Panc1 (cell line): Measurements from ENCODE around the gene MAP7D3. TPM values are rescaled to one million over a fixed set of nuclear protein-coding genes. Genes with fewer than 3 reads are reported as not detected.

Experiments
- ATAC-seq: fragments of 200-7000 bp; cut with Tn5 transposase; 2 replicates; pipeline ENCODE4 v1.9.1; 2020; ENCODE audit warnings: mild to moderate bottlenecking, moderate library complexity
- BruUV-seq: library from RNA; stranded (reverse); fragments of 400-500 nt; replicated peaks from 2 replicates; lab custom pipeline; 2021; lab: Mats Ljungman, UMichigan
- CTCF ChIA-PET: fragments of 300-600 bp; sonication (Branson Sonifier 250); formaldehyde crosslinking; loops from one replicate; lab custom pipeline; 2022; ENCODE audit warnings: antibody characterized with exemption; lab: Charles Lee
- POLR2A ChIA-PET: fragments of 300-600 bp; sonication (Branson Sonifier 250); formaldehyde crosslinking; loops from one replicate; lab custom pipeline; 2022; ENCODE audit warnings: antibody characterized with exemption; lab: Charles Lee
- DNase-seq: peaks from one replicate; pipeline ENCODE4 v3.0.0-alpha.2; 2010; ENCODE audit warnings: low read depth, low spot score
- H3K27ac ChIP-seq: 2 replicates; pipeline ENCODE4 v1.5.1; 2011; ENCODE audit warnings: mild to moderate bottlenecking, low read length, inconsistent platforms
- H3K27me3 ChIP-seq: fragments of 200-500 bp; sonication (Bioruptor generic); 2 replicates; pipeline ENCODE4 v1.6.0; 2014; ENCODE audit warnings: low read length, inconsistent platforms; ENCODE audit not compliant: control insufficient read depth, insufficient read depth
- H3K36me3 ChIP-seq: fragments of 200-500 bp; sonication (Bioruptor generic); 2 replicates; pipeline ENCODE4 v1.5.1; 2014; ENCODE audit warnings: inconsistent platforms, mild to moderate bottlenecking, low read length, moderate library complexity; ENCODE audit not compliant: control insufficient read depth, insufficient read depth
- H3K4me1 ChIP-seq: 2 replicates; pipeline ENCODE4 v1.5.1; 2011; ENCODE audit warnings: inconsistent platforms, mild to moderate bottlenecking, low read length, moderate library complexity; ENCODE audit not compliant: control insufficient read depth, insufficient read depth
- H3K4me3 ChIP-seq, 2 experiments: 2 replicates each; pipeline ENCODE4 v1.5.1; 2011 to 2012; ENCODE audit warnings: low read depth in 2 of 2, low read length in 2 of 2, mild to moderate bottlenecking in 2 of 2, inconsistent platforms in 1 of 2, moderate library complexity in 1 of 2
- H3K9me3 ChIP-seq: fragments of 200-500 bp; sonication (Bioruptor generic); 2 replicates; pipeline ENCODE4 v1.5.1; 2014; ENCODE audit warnings: low read depth, mild to moderate bottlenecking, inconsistent platforms, low read length, moderate library complexity; ENCODE audit not compliant: control insufficient read depth, insufficient read depth
- CTCF ChIP-seq: fragments of 450-650 bp; IDR thresholded peaks from 2 replicates; pipeline ENCODE4 v1.5.1; 2017; ENCODE audit warnings: mild to moderate bottlenecking
- POLR2AphosphoS5 ChIP-seq: IDR thresholded peaks from 2 replicates; pipeline ENCODE4 v1.6.1; 2012; ENCODE audit warnings: mild to moderate bottlenecking, low read depth, low read length, moderate library complexity
- REST ChIP-seq, 2 experiments: IDR thresholded peaks; 2 replicates each; pipeline ENCODE4 v1.6.1; 2011 to 2012; ENCODE audit warnings: low read depth in 2 of 2, control low read depth in 1 of 2, low read length in 1 of 2, mild to moderate bottlenecking in 1 of 2, moderate library complexity in 1 of 2; ENCODE audit not compliant: insufficient read depth in 1 of 2
- SIN3A ChIP-seq: IDR thresholded peaks from 2 replicates; pipeline ENCODE4 v1.6.1; 2012; ENCODE audit warnings: low read depth, mild to moderate bottlenecking, low read length, moderate library complexity, borderline replicate concordance; ENCODE audit not compliant: insufficient read depth
- TCF7L2 ChIP-seq: IDR thresholded peaks from 2 replicates; pipeline ENCODE4 v1.6.1; 2011; ENCODE audit warnings: mild to moderate bottlenecking, low read depth, low read length, inconsistent platforms
- in situ Hi-C: cut with HindIII; loops from 2 replicates; pipeline ENCODE4 v1.10.0; 2016; ENCODE audit warnings: low sequenced_read_pairs, low pct_unique_long_range_greater_than_20kb
- intact Hi-C: fragments of 100-400 bp; cut with micrococcal nuclease; formaldehyde crosslinking; loops from one replicate; pipeline ENCODE4 v1.10.0; 2022; ENCODE audit not compliant: unreplicated experiment
- total RNA-seq: library from RNA; stranded (reverse); gene quantifications from one replicate; pipeline ENCODE4 v1.2.1, GENCODE V29; 2021; ENCODE audit not compliant: unreplicated experiment

The MAP7D3 gene
- total RNA-seq, 1 experiment from 2014 or later: 23.3 TPM

- in situ Hi-C loops: no loop called here
- CTCF ChIA-PET: no interaction called here
- no peak for ATAC-seq
- Histone ChIP-seq H3K4me3 (no peak overlapping the region), H3K27ac (no peak overlapping the region), H3K36me3 (no peaks in the 10 kb centered on the region), H3K27me3 (no peaks in the 10 kb centered on the region), H3K9me3 (no peaks in the 10 kb centered on the region), H3K4me1 (no peaks in the 10 kb centered on the region)
- DNase-seq: no peak
- TF ChIP-seq REST (IDR thresholded peaks at IDR 0.05; ENCODE audit: insufficient read depth in 1 of 2, low read depth in 2 of 2, low read length in 1 of 2): no peak
- no peak for TF ChIP-seq POLR2AphosphoS5
- no peak for TF ChIP-seq SIN3A
- no peak for TF ChIP-seq TCF7L2
- TF ChIP-seq CTCF: no peak
- POLR2A ChIA-PET: no interaction called here
- no TSS peak for BruUV-seq
- intact Hi-C loops: loop anchor here (10.0 kb wide), 1 partner anchor 58 kb away; no protein-coding TSS in a partner anchor
These were observed 38.6 kb downstream of the MAP7D3 start for GRCh38 chrX:136212557-136213111.

GRCh38 chrX:136211766-136212556 lies 39.2 kb downstream of the MAP7D3 start:
- no peaks in the 10 kb centered on the region for H3K27me3 ChIP-seq
- no peak overlapping the region for H3K4me3 ChIP-seq
- no peaks in the 10 kb centered on the region for H3K36me3 ChIP-seq
- H3K4me1 ChIP-seq: no peaks in the 10 kb centered on the region
- DNase-seq: no peak
- no peak for TF ChIP-seq REST (IDR thresholded peaks at IDR 0.05; ENCODE audit: insufficient read depth in 1 of 2, low read depth in 2 of 2, low read length in 1 of 2)
- no peak for TF ChIP-seq POLR2AphosphoS5
- TF ChIP-seq CTCF: no peak
- no peak for TF ChIP-seq TCF7L2
- TF ChIP-seq SIN3A: no peak
- in situ Hi-C loops (no loop called here), intact Hi-C loops (loop anchor here (10.0 kb wide), 1 partner anchor 57 kb away; no protein-coding TSS in a partner anchor)
- H3K27ac ChIP-seq: no peak overlapping the region
- ChIA-PET CTCF (no interaction called here), POLR2A (no interaction called here)
- H3K9me3 ChIP-seq: no peaks in the 10 kb centered on the region
- ATAC-seq: no peak
- BruUV-seq: no TSS peak
